Measurements from ENCODE around the gene AGO4.

GRCh38 chr1:35876988-35877387, 69.2 kb downstream of the AGO4 start:
- no peak for TF ChIP-seq CTCF (IDR thresholded peaks at IDR 0.05)
- no peak for TF ChIP-seq ZFX (IDR thresholded peaks at IDR 0.05; ENCODE audit: borderline replicate concordance)

All from 22Rv1 (cell line).